Left renal pelvis (tissue), 4 donors: Measurements from ENCODE around the gene SAMD3. TPM values are rescaled to one million over a fixed set of nuclear protein-coding genes. Genes with fewer than 3 reads are reported as not detected.
"Not testable (repeated sequence)": the region's sequence is repeated elsewhere in the genome, so short reads cannot be mapped to it uniquely, and the experiment has no call there.

Experiments used
- DNase-seq, 4 donors: peaks; one replicate each; pipeline ENCODE4 v3.0.0-alpha.2; 2013; ENCODE audit warnings: low read depth in 4 of 4, low spot score in 3 of 4
- polyA plus RNA-seq, 4 donors: library from polyadenylated mRNA; unstranded; fragments of 120-200 nt; gene quantifications; one replicate each; pipeline ENCODE4 v1.2.1, GENCODE V29; 2013; ENCODE audit not compliant: insufficient read length in 4 of 4

SAMD3 gene
- polyA plus RNA-seq, 4 donors = 0.68 to 1.3 (median 0.97) TPM

DNA sequence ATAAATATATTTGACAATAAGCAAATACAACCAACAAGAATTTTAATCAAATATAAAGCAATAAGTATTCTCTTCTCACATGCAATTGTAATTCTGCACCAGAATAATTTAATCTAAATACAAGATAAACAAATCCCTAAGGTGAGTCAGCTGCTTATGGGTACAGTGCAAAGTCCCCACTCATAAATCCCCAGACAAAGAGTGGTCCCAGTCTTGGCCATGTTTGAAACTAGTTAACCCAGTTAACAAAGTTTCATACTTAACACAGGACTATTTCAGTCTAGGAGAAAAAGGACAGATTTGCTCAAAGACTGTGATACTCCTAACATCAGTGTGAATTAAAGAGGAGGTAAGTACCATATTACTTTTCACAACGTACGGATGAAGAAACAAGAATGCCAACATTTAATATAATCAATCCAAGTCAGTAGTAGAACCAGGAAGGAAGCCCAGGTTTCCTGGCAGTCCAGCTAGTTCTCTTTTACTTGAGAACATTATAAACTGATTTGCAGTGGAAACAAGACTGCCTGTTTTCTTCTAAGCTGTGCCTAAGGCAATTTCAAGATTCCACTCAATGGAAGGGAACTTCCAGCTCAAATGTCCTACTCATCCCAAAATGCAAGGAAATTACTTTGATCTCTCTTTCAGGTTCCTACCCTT lies 10.4 kb downstream of the SAMD3 start:
- DNase-seq = no peak

DNA sequence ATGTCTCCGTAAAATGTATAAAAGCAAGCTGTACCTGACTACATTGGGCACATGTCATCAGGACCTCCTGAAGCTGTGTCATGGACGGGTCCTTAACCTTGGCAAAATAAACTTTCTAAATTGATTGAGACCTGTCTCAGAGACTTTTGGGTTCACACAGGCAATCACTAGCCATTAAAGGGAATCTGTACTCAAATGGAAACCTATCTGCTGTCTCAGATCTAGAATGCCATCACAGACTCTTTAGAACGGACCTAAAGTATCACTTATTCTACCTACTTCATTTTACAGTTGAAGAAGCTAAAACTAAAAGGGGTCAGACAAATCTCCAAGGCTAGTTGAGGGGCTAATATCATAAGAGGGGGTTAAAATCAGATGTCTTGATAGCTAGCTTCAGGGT lies 11.1 kb downstream of the SAMD3 start:
- DNase-seq = no peak

- DNase-seq = no peak
Observed at GRCh38 chr6:130207979-130208649, 14.6 kb downstream of the SAMD3 start.

- DNase-seq = no peak
Observed at GRCh38 chr6:130206479-130206878, 16.3 kb downstream of the SAMD3 start.

GRCh38 chr6:130204322-130204721 lies 18.4 kb downstream of the SAMD3 start:
- DNase-seq = no peak

- DNase-seq = no peak
Observed at GRCh38 chr6:130203370-130203769, 19.4 kb downstream of the SAMD3 start.

DNA sequence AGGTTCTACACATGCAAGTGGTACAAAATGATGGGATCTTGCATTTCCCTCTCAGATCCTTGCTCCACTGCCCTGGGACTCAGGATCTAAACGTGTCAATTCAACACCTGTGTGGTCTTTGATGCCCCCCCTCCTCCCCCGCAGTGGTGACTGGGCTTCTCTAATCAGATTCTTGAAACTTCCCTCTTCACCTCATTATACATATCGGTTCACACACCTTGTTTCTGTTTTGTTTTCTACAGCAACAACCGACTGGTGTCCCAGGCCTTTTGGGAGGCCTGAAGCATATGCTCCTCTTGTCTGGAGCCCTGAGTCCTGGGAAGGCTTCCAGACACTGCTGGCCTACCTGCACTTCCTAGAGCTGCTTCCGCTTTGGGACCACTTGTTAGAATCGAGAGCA lies 20.0 kb downstream of the SAMD3 start:
- DNase-seq = no peak

DNA sequence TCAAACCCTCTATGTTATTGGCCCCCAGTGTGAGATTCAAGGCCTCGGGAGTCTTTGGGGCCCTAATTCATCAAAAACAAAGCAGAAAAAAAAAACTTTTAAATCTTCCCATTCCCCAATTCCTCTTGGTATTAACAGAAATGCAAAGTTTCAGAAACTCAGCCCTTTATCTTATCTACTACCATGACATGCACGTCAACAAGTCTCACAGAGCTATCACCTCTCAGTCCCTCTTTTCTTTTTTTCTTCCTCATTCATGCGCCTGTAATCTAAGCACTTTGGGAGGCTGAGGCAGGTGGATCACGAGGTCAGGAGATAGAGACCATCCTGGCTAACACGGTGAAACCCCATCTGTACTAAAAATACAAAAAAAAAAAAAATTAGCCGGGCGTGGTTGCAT lies 22.7 kb downstream of the SAMD3 start:
- no peak for DNase-seq

- DNase-seq = no peak
Observed at GRCh38 chr6:130198483-130199035, 24.2 kb downstream of the SAMD3 start.

GRCh38 chr6:130197816-130198482 lies 24.8 kb downstream of the SAMD3 start:
- DNase-seq = not testable (repeated sequence)

DNA sequence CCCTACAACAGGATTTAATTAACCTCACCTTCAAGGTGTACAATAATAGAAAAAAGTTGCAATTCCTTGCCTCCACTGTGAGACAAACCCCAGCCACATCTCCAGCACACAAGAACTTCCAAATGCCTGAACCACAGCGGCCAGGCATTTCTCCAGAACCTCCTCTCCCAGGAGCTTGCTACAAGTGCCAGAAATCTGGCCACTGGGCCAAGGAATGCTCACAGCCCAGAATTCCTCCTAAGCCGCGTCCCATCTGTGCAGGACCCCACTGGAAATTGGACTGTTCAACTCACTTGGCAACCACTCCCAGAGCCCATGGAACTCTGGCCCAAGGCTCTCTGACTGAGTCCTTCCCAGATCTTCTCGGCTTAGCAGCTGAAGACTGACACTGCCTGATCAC lies 28.3 kb downstream of the SAMD3 start:
- DNase-seq = not testable (repeated sequence)

- DNase-seq = no peak
Observed at GRCh38 chr6:130190701-130191690, 31.8 kb downstream of the SAMD3 start.

DNA sequence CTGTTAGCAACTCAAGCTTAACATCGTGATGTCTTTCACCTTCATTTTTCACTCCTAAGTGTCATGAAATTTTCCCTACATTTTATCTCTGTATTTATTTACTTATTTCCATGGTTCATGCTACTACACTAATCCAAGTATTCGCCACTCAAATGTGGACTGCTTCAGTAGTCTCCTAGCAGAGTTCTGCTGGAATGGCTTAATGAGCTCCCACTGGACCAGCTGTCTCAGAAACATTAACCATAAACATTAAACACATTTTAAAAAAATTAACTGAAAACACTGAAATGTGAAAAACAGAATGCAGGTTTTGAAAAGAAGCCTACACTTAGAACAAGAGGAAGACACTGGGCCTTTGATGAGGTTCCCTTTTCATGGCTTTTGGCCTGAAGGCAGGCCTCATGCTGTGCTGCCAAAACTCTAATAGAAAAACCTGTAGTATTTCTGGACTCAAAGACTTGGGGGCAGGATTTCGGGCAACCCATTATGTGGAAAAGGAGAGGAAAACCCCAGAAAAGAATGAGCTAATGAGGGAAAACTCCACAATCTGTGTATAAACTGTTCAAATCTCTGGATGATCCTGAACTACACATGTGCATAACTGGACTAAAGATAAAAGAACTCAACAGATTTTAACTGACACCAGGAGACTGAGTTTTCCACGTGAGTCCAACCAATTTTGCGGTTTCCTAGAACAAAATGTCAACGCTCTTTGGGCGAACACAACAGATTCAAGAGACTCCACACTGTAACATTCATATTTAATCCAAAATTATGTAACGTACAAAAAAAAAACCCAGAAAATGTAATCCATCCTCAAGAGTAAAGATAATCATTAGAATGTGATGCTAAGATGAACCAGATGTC lies 33.0 kb downstream of the SAMD3 start:
- no peak for DNase-seq

GRCh38 chr6:130188207-130188899 lies 34.4 kb downstream of the SAMD3 start:
- no peak for DNase-seq

- DNase-seq = no peak
Observed at GRCh38 chr6:130187335-130188206, 35.2 kb downstream of the SAMD3 start.

DNA sequence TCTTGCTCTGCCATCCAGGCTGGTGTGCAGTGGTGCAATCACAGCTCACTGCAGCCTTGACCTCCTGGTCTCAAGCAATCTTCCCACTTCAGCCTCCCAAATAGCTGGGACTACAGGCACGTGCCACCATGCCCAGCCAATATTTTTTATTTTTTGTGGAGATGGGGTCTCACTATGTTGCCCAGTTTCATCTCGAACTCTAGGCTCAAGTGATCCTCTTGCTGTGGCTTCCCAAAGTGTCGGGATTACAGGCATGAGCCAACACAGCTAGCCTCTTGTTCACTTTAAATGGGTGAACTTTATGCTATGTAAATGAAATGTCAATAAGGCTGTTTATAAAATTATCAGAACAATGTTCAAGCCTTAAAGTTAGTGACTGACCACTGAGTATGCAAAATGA lies 37.1 kb downstream of the SAMD3 start:
- DNase-seq = no peak

DNA sequence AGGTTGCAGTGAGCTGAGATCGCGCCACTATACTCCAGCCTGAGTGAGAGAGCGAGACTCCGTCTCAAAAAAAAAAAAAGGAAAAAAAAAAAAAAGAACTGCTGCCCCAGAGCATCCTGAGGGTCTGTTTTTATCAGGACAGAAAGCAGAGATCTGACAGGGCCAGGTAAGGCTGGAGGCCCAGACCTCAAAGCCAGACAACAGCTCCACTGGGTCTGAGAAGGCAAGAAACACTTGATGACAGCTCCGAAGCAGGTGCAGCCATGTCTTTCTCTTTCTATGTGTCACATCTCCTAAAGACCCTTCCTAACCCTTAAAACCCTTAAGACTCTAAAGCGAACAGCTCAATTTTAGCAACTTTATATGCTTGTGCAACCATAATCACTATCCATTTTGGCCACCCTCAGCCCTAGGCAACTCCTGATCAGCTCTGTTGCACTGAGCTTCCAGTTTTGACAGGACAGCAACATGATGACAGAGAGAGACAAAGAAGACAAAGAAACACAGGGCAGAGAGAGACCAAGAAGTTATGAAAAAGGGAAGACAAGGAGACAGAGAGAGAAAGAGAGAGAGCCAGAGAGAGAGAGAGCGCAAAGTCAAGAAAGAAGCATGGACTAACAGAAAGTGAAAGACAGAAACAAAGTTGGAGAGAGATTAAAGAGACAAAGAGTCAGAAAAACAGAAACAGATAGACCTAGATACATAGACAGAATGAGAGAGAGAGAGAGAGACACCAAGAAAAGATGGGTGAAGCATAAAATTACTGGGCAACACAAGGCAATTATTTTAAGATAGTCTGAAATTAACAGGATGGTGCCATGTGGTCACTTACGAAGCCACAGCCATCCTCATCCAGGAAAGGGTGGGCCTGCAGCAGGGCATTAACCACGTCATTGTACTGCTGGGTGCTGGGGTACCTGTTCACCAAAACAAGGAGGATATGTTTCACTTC lies 39.2 kb downstream of the SAMD3 start:
- DNase-seq = no peak
